ENCODE results near the gene DIAPH1.

DNA sequence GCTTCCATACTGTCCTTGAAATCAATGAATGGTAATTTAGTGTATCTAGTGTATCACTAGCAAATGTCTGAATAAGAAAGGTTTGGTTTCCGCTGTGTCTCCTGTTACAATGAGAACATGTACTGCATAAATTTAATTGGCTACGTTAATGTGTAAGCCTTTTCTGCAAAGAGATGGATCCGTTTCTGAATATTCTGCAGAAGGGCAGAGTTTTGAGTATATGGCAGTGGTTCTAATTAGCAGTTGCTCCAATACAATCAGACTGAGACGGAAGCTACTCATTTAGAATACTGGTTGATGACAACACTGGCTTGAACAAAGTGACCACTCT, 134.5 kb downstream of the DIAPH1 start:
- TF ChIP-seq CTCF (IDR thresholded peaks at IDR 0.05) (no peak), POLR2A (IDR thresholded peaks at IDR 0.05) (no peak)
